ENCODE results near the gene AKAP12.
A peak's percentile ranks its signal among the peaks of the same experiment; 100 is the strongest.

The AKAP12 gene

GRCh38 chr6:151239603-151240035 lies at the start of gene AKAP12:
Gene AKAP12 (plus strand): TSS chr6:151239967. CDS start chr6:151240563, 596 bp downstream.
- H3K9ac ChIP-seq (ENCODE audit: low read depth, low read length, poor library complexity, severe bottlenecking) = peak within 1 kb of the TSS; percentile 72
- H3K36me3 ChIP-seq (ENCODE audit: insufficient read depth, low read length) = no peaks in the 10 kb centered on the region
- no peaks in the 10 kb centered on the region for H3F3A ChIP-seq (ENCODE audit: low read depth)
- no peaks in the 10 kb centered on the region for H3K9me3 ChIP-seq (ENCODE audit: insufficient read depth, low read depth, low read length)
- H3K4me3 ChIP-seq (ENCODE audit: low read length, poor library complexity, severe bottlenecking) = peak within 1 kb of the TSS; percentile 83
- H3K4me2 ChIP-seq (ENCODE audit: low read depth, low read length, poor library complexity, severe bottlenecking) = peak within 1 kb of the TSS; percentile 87
- H3K79me2 ChIP-seq (ENCODE audit: insufficient read depth, low read length) = peaks cover 26% of the 10 kb centered on the region
- H2AFZ ChIP-seq (ENCODE audit: low read length) = peak within 1 kb of the TSS; percentile 95
- H4K20me1 ChIP-seq (ENCODE audit: insufficient read depth, low read length, poor library complexity, severe bottlenecking) = no peaks in the 10 kb centered on the region
- H3K4me1 ChIP-seq (ENCODE audit: insufficient read depth, low read length, poor library complexity, severe bottlenecking) = peaks cover 32% of the 10 kb centered on the region
- peaks cover 16% of the 10 kb centered on the region for H3K27me3 ChIP-seq (ENCODE audit: insufficient read depth, low read length, poor library complexity, severe bottlenecking)
- no peaks in the 10 kb centered on the region for H3K9me2 ChIP-seq (replicated peaks; ENCODE audit: low read depth, low read length)
- no peak for TF ChIP-seq CTCF (conservative IDR thresholded peaks at IDR 0.05; ENCODE audit: low read length)
- no peak for TF ChIP-seq EZH2phosphoT487 (IDR thresholded peaks at IDR 0.05; ENCODE audit: borderline replicate concordance)

- no peak overlapping the region for H2AFZ ChIP-seq (ENCODE audit: low read length)
- TF ChIP-seq EZH2phosphoT487 (IDR thresholded peaks at IDR 0.05; ENCODE audit: borderline replicate concordance) (no peak), CTCF (conservative IDR thresholded peaks at IDR 0.05; ENCODE audit: low read length) (no peak)
- H3K27me3 ChIP-seq (ENCODE audit: insufficient read depth, low read length, poor library complexity, severe bottlenecking) = no peaks in the 10 kb centered on the region
- no peaks in the 10 kb centered on the region for H3K36me3 ChIP-seq (ENCODE audit: insufficient read depth, low read length)
- H3K4me3 ChIP-seq (ENCODE audit: low read length, poor library complexity, severe bottlenecking) = no peak overlapping the region
- no peaks in the 10 kb centered on the region for H3F3A ChIP-seq (ENCODE audit: low read depth)
- no peaks in the 10 kb centered on the region for H3K9me2 ChIP-seq (replicated peaks; ENCODE audit: low read depth, low read length)
- H3K79me2 ChIP-seq (ENCODE audit: insufficient read depth, low read length) = no peaks in the 10 kb centered on the region
- no peaks in the 10 kb centered on the region for H3K9me3 ChIP-seq (ENCODE audit: insufficient read depth, low read depth, low read length)
- no peaks in the 10 kb centered on the region for H3K4me1 ChIP-seq (ENCODE audit: insufficient read depth, low read length, poor library complexity, severe bottlenecking)
- no peak overlapping the region for H3K9ac ChIP-seq (ENCODE audit: low read depth, low read length, poor library complexity, severe bottlenecking)
- no peak overlapping the region for H3K4me2 ChIP-seq (ENCODE audit: low read depth, low read length, poor library complexity, severe bottlenecking)
- H4K20me1 ChIP-seq (ENCODE audit: insufficient read depth, low read length, poor library complexity, severe bottlenecking) = no peaks in the 10 kb centered on the region
Observed at GRCh38 chr6:151191527-151191926, 48.2 kb upstream of the AKAP12 start.

- Histone ChIP-seq H3F3A (ENCODE audit: low read depth) (no peaks in the 10 kb centered on the region), H4K20me1 (ENCODE audit: insufficient read depth, low read length, poor library complexity, severe bottlenecking) (no peaks in the 10 kb centered on the region), H3K36me3 (ENCODE audit: insufficient read depth, low read length) (no peaks in the 10 kb centered on the region), H3K27me3 (ENCODE audit: insufficient read depth, low read length, poor library complexity, severe bottlenecking) (no peaks in the 10 kb centered on the region), H3K9ac (ENCODE audit: low read depth, low read length, poor library complexity, severe bottlenecking) (no peak overlapping the region), H3K9me2 (replicated peaks; ENCODE audit: low read depth, low read length) (no peaks in the 10 kb centered on the region), H3K4me2 (ENCODE audit: low read depth, low read length, poor library complexity, severe bottlenecking) (no peak overlapping the region), H3K79me2 (ENCODE audit: insufficient read depth, low read length) (no peaks in the 10 kb centered on the region), H3K4me3 (ENCODE audit: low read length, poor library complexity, severe bottlenecking) (no peak overlapping the region), H3K9me3 (ENCODE audit: insufficient read depth, low read depth, low read length) (no peaks in the 10 kb centered on the region), H3K4me1 (ENCODE audit: insufficient read depth, low read length, poor library complexity, severe bottlenecking) (no peaks in the 10 kb centered on the region), H2AFZ (ENCODE audit: low read length) (0 out of 2 replicates have a peak overlapping the region, but pooled peaks have one; percentile 21)
- TF ChIP-seq EZH2phosphoT487 (IDR thresholded peaks at IDR 0.05; ENCODE audit: borderline replicate concordance) (no peak), CTCF (conservative IDR thresholded peaks at IDR 0.05; ENCODE audit: low read length) (no peak)
Observed at GRCh38 chr6:151196555-151196954, 43.2 kb upstream of the AKAP12 start.

All from Loucy (cell line).